PC-9 (cell line): ENCODE measurements around the gene HLA-DRB1.

Experiments used
- EZH2 ChIP-seq: fragments of 200-600 bp; sonication (generic); IDR thresholded peaks from 2 replicates; pipeline ENCODE4 v1.8.0; 2017; ENCODE audit warnings: antibody characterized with exemption, low read depth
- TF ChIP-seq, protein P1 (sequence below): fragments of 200-600 bp; sonication (generic); conservative IDR thresholded peaks from 2 replicates; pipeline ENCODE4 v1.6.1; 2017; ENCODE audit warnings: mixed run types, antibody characterized with exemption, mild to moderate bottlenecking, moderate library complexity

DNA sequence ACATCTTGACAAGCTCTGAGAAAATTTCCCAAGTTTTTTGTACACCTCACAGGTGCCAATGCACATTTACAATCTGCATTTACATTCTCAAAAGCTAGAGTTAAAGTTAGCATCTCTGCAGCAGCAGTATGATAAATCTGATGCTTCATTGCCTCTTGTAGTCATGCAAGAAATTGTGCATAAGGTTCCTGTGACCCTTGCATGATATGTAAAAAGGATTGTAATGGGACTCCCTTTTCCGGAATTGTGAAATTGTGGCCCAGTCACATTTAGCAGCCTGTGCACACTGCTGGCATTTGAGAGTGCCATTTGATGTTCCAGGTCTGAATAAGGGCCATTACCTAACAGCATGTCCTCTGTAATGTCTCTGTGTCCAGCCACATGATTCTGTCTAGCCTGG is 24.1 kb downstream of the HLA-DRB1 start:
- TF ChIP-seq, protein P1, sequence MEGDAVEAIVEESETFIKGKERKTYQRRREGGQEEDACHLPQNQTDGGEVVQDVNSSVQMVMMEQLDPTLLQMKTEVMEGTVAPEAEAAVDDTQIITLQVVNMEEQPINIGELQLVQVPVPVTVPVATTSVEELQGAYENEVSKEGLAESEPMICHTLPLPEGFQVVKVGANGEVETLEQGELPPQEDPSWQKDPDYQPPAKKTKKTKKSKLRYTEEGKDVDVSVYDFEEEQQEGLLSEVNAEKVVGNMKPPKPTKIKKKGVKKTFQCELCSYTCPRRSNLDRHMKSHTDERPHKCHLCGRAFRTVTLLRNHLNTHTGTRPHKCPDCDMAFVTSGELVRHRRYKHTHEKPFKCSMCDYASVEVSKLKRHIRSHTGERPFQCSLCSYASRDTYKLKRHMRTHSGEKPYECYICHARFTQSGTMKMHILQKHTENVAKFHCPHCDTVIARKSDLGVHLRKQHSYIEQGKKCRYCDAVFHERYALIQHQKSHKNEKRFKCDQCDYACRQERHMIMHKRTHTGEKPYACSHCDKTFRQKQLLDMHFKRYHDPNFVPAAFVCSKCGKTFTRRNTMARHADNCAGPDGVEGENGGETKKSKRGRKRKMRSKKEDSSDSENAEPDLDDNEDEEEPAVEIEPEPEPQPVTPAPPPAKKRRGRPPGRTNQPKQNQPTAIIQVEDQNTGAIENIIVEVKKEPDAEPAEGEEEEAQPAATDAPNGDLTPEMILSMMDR = no peak
- no peak for TF ChIP-seq EZH2
